ENCODE data around the gene KCNJ14.
A peak's percentile ranks its signal among the peaks of the same experiment; 100 is the strongest.
"Not testable (repeated sequence)": the region's sequence is repeated elsewhere in the genome, so short reads cannot be mapped to it uniquely, and the experiment has no call there.

The KCNJ14 gene

DNA sequence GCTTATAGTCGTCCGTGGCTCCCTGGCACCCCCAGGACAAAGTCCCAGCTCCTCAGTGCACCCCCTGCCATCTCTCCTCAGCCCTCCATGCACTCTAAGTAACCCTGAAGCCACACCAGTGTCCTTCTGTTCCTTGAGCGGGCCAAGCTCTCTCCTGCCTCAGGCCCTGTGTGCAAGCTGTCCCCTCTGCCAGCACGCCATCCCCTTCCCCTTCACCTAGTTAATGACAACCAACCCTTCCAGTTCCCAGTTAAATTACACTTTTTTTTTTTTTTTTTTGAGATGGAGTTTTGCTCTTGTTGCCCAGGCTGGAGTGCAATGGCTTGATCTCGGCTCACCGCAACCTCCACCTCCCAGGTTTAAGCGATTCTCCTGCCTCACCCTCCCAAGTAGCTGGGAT lies 33.1 kb downstream of the KCNJ14 start:
- DNase-seq (ENCODE audit: low read depth): not testable (repeated sequence)

GRCh38 chr19:48489608-48490216 lies 34.3 kb downstream of the KCNJ14 start:
- DNase-seq (ENCODE audit: low read depth): peak; percentile 73

GRCh38 chr19:48490981-48491792 lies 35.8 kb downstream of the KCNJ14 start:
- DNase-seq (ENCODE audit: low read depth): peak; percentile 31

- DNase-seq (ENCODE audit: low read depth): no peak
These were observed 36.4 kb downstream of the KCNJ14 start for GRCh38 chr19:48491793-48492123.

- DNase-seq (ENCODE audit: low read depth): peak; percentile 61
These were observed 37.7 kb downstream of the KCNJ14 start for GRCh38 chr19:48492925-48493717.

- DNase-seq (ENCODE audit: low read depth): no peak
These were observed 38.5 kb downstream of the KCNJ14 start for GRCh38 chr19:48493718-48494401.

GRCh38 chr19:48495396-48495795 lies 40.0 kb downstream of the KCNJ14 start:
- no peak for DNase-seq (ENCODE audit: low read depth)

DNA sequence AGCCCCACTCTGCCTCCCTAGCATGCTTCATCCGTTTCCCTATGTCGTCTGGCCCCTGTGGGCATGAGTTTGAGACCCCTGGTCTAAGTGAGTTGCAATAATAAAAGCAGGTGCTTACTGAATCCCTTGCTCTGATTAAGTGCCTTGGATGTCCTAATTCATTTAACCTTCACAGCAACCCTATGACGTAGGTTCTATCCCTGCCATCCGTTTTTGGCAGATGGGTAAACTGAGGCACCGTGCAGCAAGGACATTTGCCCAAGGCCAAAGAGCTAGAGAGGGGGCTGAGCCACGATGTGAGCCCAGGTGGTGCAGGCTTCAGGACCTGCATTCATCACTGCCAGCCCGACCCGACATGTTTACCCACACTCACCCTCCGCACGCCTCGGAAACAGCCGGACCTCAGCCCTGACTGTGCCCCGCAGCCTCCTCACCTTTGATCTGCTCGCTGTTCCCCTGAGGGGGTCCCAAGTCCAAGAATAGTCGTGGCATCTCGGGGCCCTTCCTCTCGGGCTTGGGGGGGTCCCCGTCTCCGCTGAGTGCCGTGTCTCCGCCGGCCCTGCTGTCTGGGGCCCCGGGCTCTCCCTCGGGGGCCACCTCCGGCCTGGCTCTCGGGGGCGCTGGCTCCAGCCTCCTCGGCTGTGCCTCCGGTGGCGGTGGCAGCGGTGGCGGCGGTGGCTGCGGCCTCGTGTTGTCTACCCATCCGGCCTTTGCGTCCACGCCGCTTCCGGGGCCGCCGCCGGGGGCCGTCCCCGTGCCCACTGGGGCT lies 41.8 kb downstream of the KCNJ14 start:
- DNase-seq (ENCODE audit: low read depth): no peak

DNA sequence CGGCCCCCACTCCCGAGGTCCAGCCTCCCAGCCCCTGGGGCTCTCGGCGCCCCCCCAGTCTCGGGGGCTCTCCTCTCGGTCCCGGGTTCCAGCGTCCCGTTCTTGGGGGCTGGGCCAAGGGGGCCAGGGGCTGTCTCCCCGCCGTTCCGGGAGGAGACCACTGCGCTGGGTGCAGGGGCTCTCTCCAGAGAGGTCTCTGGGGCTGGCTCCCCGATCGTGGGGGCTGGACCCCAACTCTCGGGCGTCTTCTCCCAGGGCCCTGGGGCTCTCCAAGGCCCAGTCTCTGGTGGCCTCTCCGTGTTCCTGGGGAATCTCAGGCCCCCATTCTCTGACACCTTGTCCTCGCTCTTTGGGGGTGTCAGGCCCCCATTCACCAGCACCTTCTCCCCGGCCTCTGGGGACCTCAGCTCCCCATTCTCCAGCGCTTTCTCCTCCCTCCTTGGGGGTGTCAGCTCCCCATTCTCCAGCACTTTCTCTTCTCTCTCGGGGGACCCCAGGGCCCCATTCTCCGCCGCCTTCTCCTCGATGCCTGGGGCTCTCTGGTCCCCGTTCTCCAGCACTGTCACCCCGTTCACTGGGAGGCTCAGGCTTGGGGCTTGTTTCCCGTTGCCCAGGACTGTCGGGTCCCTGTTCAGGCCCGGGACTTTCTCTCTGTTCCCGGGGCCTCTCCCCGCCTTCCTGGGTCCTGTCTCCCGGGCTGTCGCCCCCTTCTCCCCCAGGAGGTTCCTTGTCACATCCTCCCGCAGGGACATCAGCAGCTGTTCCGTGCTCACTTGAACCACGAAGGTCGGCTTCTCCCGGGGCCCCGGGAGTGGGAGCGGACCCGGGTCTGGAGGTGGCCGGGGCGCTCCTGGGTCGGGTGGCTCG lies 42.6 kb downstream of the KCNJ14 start:
- no peak for DNase-seq (ENCODE audit: low read depth)

DNA sequence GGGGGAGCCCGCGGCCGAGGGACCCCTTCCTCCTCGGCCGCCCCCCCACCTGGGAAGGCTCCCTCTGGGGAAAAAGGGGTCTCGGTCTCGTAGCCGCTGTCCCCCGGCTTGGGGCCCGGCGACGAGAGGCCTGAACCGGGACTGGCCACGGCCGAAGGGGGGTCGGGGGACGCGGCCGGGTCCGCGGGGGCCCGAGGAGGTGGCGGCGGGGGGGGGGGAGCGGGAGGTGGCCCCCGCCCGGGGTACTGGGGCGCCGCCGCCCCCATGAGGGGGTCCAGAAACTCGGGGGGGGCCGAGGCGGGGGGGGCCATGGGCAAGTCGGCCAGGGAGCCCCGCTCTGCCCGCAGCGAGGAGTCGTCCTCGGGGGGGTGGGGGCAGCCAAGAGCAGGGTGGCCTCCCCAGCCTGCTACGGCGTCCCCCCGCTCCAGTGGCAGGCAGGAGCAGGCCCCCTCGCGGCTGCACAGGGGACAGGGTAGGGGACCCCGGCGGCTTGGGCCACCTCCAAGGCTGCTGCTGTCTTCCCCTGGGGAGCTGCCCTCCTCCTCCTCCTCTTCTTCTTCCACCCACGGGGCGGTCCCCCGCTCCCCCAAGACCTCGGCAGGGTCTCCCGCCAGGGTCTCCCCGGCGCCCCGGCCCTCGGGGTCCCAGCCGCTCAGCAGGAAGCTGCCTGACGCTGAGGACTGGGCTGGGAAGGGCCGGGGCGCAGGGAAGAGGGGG lies 43.4 kb downstream of the KCNJ14 start:
- DNase-seq (ENCODE audit: low read depth): no peak

GRCh38 chr19:48499316-48500090 lies 44.1 kb downstream of the KCNJ14 start:
- no peak for DNase-seq (ENCODE audit: low read depth)

- DNase-seq (ENCODE audit: low read depth): no peak
These were observed 45.6 kb downstream of the KCNJ14 start for GRCh38 chr19:48500830-48501493.

DNA sequence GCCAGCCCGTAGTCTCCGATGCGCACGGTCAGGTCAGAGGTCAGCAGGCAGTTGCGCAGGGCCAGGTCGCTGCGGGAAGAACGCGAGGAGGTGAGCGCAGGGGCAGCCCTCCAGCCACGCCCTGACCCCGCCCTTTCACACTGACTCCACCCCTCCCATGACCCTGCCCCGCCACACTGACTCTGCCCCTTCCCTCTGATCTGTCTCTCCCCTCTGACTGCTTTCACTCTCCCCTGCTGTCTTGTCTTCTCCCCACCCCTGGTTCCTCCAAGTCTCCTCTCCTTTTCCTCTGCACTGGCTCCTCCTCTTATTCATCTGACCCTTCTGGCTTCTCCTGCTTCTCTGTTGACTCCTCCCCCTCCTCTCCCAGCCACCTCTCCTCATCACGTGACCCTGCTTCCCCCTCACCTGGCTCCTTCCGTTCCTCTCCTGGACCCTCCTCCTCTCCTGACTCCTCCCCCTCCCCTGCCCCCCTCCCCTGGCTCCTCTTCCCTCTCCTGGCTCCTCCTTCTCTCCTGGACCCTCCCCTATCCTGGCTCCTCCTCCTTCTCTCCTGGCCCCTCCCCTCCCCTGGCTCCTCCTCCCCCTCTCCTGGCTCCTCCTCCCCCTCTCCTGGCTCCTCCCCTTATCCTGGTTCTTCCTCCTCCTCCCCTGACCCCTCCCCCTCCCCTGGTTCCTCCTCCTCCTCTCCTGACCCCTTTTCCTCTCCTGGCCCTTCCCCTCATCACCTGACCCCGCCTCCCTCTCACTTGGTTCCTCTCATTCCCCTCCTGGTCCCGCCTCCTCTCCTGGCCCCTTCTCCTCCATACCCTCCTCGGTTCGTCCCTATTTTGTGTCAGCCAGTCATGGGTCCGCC lies 46.3 kb downstream of the KCNJ14 start:
- no peak for DNase-seq (ENCODE audit: low read depth)

DNA sequence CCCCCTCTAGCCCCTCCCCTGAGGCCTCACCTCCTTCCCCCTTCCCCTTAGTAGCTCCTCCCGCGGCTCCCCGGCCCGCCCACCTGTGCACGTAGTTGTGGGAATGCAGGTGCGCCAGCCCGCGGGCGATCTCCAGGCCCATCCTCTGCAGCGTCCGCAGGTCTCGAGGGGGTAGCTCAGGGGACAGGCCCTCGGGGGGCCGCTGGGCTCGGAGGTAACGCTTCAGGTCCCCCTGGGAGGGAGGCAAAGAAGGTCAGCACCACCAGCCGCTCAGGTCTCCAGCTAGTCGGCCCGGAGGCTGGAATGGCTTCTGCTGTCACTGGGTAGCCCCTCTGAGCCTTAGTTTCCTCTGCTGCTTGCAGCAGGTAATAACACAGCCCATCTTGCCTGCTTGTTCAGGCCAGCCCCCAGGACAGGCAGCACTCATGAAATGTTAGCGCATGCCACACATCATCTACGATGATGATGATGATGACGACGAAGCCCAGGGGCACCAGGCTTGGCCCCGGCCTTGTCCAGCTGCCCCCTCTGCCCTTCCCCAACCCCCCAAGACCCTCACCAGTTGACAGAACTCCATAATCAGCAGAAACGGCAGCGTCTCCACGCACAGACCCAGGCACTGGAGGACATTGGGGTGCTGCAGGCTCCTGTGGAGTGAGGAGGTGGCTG lies 47.1 kb downstream of the KCNJ14 start:
- DNase-seq (ENCODE audit: low read depth): peak; percentile 45

- DNase-seq (ENCODE audit: low read depth): no peak
These were observed 50.9 kb downstream of the KCNJ14 start for GRCh38 chr19:48506138-48506733.

DNA sequence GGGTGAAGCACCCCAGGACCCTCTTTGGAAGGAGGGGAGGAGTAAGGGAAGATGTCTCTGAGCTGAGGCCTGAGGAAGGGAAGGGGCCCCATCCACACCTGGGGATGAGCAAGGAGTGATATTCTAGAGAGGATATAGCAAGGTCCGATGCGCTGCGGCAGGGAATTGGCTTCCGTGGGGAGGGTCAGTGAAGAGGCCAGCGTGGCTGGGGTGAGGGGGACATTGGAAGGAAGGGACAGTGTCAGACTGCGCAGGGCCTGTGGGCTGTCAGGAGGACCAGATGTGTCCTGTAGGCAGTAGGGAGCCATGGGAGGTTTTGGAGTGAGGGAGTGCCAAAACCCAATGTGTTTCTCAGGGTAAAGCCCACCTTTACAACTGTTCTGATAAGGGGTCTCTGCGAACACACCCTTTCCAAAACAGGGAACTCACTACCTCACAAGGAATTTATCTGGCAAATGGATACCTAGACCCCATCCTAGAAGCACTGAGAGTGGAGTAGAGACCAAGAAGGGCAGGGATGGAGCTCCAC lies 52.6 kb downstream of the KCNJ14 start:
- DNase-seq (ENCODE audit: low read depth): no peak
